GM19043 (cell line): ENCODE measurements around the gene RGS1.

ENCODE experiments used
- ATAC-seq: cut with Tn5 transposase; IDR thresholded peaks from one replicate; pipeline ENCODE4 v1.9.1; 2021; ENCODE audit warnings: low read depth; ENCODE audit not compliant: unreplicated experiment

The RGS1 gene

GRCh38 chr1:192609110-192610079 is 33.8 kb downstream of the RGS1 start:
- ATAC-seq, result peak; percentile 98

DNA sequence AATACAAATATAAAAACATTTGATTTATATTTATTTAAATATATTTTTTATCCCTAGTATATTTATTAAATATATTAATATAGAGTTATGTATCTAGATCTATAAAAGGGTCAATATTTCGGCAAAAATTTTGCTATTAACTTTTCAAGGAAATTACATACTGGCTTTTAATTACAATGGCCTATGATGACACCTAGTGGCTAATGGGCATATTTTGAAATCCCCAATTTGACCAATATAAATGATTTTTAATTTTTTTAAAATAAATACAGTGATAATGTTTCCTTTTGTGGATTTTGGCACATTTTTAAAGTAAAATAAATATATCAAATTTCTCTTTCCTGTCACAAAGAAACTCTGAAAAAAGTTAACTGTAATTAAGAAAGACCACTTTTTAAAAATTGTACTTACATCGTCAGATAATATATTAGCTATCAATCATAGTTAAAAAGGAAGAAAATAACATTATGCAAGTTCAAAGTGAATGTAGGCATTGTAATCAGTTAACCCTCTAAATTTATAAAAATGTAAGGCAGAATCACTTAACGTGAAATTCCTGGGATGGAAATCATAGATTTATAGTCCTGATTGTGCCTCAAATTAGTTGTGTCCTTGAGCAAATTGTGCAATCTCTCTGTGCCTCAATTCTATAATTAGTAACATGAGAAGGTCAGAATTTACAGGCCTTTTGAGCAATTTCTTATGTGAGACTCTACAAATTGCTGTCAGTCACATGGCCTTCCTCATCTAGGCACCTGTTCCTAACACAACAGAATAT is 34.7 kb downstream of the RGS1 start:
- no peak for ATAC-seq

- ATAC-seq, result peak; percentile 53
Measured at GRCh38 chr1:192615055-192615454, 39.5 kb downstream of the RGS1 start.

DNA sequence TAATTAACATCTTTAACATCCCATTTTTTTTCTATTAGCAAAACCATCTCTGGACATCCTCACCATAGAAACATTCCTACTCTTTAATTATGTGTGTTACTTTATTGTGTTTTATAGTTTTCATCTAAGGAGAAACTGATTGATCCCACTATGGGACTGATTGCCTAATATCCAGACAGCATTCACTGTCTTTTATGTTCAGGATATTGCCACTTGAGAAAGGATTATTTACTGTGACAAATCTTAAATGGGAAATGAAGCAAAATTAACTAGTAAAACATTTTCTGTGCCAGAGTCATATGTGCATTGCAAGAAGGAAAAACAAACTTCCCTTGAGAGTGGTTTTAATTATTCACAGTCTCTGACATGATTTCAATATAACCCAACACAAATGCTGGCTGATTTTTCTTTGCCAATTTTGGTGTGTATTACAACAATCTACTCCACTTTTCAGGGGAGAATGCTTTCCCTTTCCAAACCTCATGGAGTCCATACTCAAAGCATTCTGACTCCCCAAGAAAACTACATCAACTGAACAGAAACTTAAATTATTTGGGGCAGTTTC is 44.6 kb downstream of the RGS1 start:
- ATAC-seq, result no peak

DNA sequence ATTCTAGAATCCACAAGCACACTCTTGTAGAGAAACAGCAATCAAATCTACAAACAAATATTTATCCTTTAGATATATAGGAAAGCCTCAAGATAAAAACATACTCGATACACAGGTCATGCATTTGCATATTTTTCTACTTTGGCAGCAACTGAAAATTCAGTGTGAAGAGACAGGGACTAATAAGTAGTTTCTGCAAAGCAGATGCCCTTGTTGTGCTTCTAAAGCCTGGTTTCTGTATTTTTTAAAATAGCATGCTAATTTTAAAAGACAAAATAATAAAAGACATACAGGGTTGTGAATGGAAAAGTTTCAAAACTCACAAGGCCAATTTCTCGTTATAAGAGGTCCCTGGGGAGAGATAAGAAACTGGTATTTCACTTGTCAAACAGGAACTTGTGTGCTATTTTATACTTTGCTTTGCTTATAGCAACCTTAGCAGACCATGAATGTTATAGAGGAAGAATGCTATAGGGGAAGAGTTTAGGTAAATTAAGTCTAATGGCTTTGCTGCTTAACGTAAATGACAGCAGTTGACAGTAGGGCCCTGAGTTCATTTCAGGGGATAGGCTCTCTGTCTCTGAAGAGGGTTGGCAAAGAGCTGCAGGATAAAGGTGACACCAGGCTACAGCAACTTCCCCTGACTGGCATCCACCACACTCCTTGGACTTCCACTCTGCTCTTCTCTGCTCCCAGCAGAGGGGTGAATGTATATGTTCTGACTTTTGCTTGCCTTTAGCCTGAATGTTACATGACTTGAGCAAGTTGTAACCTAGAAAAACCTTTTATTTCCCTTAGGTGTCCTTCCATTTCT is 51.0 kb downstream of the RGS1 start:
- ATAC-seq, result peak; percentile 92

- no peak for ATAC-seq
Measured at GRCh38 chr1:192627901-192628300, 52.3 kb downstream of the RGS1 start.

GRCh38 chr1:192628396-192629057 is 53.0 kb downstream of the RGS1 start:
- no peak for ATAC-seq

GRCh38 chr1:192629612-192630011 is 54.0 kb downstream of the RGS1 start:
- no peak for ATAC-seq
